SK-N-SH (cell line): ENCODE data around the gene STAC3.

ENCODE experiments used
- CHD2 ChIP-seq: fragments of 150-350 bp; IDR thresholded peaks from 2 replicates; pipeline ENCODE4 v1.6.1; 2018; ENCODE audit warnings: low read length; ENCODE audit not compliant: partially characterized antibody
- CTCF ChIP-seq: fragments of 200-600 bp; sonication (generic); IDR thresholded peaks from 2 replicates; pipeline ENCODE4 v1.6.1; 2017; ENCODE audit warnings: antibody characterized with exemption, mild to moderate bottlenecking, moderate library complexity
- EZH2phosphoT487 ChIP-seq: fragments of 200-600 bp; sonication (generic); IDR thresholded peaks from 2 replicates; pipeline ENCODE4 v1.6.1; 2017; ENCODE audit warnings: low read depth, mixed run types, mild to moderate bottlenecking, antibody characterized with exemption, moderate library complexity, borderline replicate concordance
- JUND ChIP-seq: IDR thresholded peaks from 2 replicates; pipeline ENCODE4 v1.4.0; 2012
- MAX ChIP-seq: IDR thresholded peaks from 2 replicates; pipeline ENCODE4 v1.4.0; 2012; ENCODE audit warnings: low read depth
- MXI1 ChIP-seq: IDR thresholded peaks from 2 replicates; pipeline ENCODE4 v1.6.1; 2012; ENCODE audit warnings: mild to moderate bottlenecking, low read depth, low read length, improper control_type of control experiment
- POLR2AphosphoS5 ChIP-seq: IDR thresholded peaks from 2 replicates; pipeline ENCODE4 v1.6.1; 2012; ENCODE audit warnings: low read depth, low read length
- RAD21 ChIP-seq: IDR thresholded peaks from 2 replicates; pipeline ENCODE4 v1.6.1; 2012; ENCODE audit warnings: mild to moderate bottlenecking, low read length
- REST ChIP-seq: IDR thresholded peaks from 2 replicates; pipeline ENCODE4 v1.6.1; 2012; ENCODE audit warnings: mild to moderate bottlenecking, low read depth, low read length, moderate library complexity
- RFX5 ChIP-seq: IDR thresholded peaks from 2 replicates; pipeline ENCODE4 v1.6.1; 2012; ENCODE audit warnings: mild to moderate bottlenecking, improper control_type of control experiment, low read length
- TCF12 ChIP-seq: IDR thresholded peaks from 2 replicates; pipeline ENCODE4 v1.4.0; 2012
- YY1 ChIP-seq: IDR thresholded peaks from 2 replicates; pipeline ENCODE4 v1.4.0; 2012; ENCODE audit warnings: low read depth, mild to moderate bottlenecking

GRCh38 chr12:57213058-57213715 is 37.8 kb downstream of the STAC3 start:
- no peak for TF ChIP-seq POLR2AphosphoS5
- peak; percentile 92 for TF ChIP-seq CTCF
- no peak for TF ChIP-seq REST
- TF ChIP-seq RAD21: peak; percentile 81
- peak; percentile 85 for TF ChIP-seq MXI1
- TF ChIP-seq YY1: no peak
- peak; percentile 94 for TF ChIP-seq MAX
- TF ChIP-seq EZH2phosphoT487: no peak
- TF ChIP-seq TCF12: no peak
- TF ChIP-seq JUND: no peak
- no peak for TF ChIP-seq RFX5
- TF ChIP-seq CHD2: peak; percentile 30
